Stimulated activated CD8-positive, alpha-beta memory T cell treated with anti-CD3 and anti-CD28 coated beads, Interleukin-7, amount 100 ng/mL, for 1 hour (primary cell): ENCODE results near the gene RIMBP3C.
"Not testable (repeated sequence)": the region's sequence is repeated elsewhere in the genome, so short reads cannot be mapped to it uniquely, and the experiment has no call there.

Experiments used
- DNase-seq, 2 donors: peaks; one replicate each; pipeline ENCODE4 v3.0.0-alpha.2; 2020; ENCODE audit warnings: low read depth in 2 of 2

The RIMBP3C gene

DNA sequence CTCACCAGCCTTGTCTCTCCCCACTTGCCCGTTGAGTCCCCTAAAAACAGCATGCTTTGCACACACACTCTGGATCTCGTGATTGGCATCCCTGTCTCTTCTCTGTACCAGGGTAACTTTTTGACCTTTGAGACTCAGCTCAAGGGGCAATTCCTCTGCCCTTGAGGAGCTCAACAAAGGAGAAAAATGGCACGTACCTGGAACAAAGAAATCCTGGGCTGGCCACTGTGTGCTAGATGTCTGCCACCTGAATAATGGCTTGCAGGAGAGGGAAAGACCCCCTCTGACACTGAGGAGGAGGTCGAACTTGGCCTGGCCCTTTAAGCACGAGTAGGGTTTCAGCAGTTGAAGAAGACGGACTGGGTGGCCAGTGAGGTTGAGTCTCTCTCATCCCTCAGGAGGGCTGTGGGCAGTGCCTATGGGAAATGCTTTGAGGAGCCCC, 22.1 kb upstream of the RIMBP3C start:
- no peak for DNase-seq

DNA sequence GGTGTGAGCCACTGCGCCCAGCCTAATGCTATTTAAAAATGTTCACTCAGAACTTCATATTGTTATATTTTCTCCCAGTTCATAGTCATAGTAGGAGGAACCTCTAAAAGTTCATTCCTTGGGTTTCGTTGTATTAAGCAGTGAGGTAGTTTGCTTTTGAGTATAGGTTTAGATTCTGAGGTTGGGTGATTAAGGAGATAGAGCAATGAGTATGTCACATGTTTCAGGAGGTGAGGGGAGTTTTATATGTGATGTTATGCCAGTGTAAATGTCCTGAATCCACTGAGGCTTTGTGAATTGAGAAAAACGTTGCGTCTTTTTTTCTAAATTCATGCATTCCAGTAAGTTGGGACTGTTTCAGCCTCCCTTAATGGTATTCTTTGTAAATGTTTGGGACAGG, 20.4 kb upstream of the RIMBP3C start:
- DNase-seq = no peak

DNA sequence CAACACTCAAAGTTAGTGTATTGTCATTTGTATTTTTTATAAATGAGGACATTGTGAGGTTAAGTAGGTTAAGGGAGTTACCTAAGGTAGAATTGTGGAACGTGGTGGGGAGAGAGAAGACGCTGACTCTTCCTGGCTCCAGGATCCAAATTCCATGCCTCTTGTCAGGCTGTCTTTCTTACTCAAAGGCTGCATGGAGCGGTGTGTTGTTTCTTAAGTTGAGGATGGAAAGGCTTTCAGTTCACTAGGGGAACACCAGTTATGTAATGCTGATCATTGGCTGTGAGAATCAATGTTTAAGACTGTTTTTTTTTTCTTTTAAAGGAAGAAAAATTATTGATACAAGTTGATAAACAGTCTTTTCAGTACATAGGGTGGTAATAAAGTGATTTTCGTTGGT, 19.1 kb upstream of the RIMBP3C start:
- no peak for DNase-seq

DNA sequence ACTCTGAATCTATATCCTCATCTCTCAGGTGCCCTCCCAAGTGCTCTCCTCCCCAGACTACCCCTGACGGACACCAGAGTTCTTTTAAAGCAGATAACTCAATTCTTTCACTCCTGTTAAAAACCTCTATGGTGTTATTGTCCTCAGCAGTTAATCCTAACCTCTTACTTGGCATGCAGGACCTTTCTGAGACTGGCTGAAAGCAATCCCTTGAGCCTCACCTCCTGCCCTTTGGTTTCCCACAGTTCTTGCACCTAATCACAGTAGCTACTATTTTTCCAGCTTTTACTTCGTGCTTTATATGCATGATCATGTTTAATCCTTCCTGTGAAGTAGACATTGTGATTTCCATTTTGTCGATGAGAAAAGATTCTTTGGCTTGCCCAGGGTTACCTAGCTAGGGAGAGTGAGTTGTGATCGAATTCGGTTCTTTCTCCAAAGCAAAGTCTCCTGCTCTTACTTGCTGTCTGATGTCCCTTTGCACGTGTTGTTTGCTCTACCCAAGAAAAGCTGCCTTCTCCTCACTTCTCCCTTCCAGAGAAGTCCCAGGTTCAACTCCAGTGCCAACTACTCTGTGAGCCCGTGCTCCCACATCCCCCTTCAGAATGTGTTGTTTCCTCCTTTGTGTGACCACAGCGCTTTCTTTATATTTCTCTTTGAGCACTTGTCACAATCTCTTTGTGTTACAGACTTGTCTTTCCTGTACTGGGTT, 18.4 kb upstream of the RIMBP3C start:
- no peak for DNase-seq

DNA sequence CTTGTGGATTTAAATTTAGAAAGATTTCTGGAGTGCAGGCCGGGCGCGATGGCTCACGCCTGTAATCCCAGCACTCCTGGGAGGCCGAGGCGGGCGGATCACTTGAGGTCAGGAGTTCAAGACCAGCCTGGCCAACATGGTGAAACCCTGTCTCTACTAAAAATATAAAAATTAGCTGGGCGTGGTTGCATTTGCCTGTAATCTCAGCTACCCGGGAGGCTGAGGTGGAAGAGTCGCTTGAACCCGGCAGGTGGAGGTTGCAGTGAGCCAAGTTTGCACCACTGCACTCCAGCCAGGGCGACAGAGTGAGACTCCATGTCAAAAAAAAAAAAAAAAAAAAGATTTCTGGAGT, 17.8 kb upstream of the RIMBP3C start:
- DNase-seq = not testable (repeated sequence)

DNA sequence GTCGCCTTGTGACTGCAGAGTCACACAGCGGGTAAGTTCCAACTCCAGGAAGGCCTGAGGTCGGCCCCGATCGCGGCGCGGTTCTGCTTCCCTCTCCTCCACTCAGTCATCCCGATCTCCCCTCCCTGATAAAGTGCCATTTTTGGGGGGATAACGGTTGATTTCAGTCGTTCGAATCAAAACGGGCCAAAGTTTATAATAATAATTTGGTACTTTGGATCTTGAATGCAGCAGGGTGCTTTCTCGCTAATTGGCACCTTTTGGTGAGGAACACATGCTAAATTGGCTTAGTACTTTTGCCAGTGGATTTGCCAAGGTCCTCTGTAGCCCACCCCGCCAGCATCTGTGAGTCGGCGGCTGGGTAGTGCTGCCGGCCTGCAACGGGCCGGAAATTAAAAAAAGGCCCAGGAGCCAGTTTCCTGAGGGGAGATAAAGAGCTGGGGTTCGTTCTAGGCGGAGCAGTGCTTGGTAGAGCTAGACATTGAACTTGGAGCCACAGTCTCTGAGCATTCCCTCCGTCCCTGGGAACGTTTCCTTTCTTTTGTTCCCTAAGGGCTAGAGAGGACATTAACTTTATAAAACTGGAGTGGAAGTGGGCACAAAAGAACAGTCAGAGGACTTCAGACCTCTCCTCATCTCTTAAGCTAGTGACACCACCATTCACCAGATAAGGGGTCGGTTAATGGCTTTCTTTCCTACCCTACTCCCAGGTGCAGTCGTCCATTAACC, 17.2 kb upstream of the RIMBP3C start:
- no peak for DNase-seq

DNA sequence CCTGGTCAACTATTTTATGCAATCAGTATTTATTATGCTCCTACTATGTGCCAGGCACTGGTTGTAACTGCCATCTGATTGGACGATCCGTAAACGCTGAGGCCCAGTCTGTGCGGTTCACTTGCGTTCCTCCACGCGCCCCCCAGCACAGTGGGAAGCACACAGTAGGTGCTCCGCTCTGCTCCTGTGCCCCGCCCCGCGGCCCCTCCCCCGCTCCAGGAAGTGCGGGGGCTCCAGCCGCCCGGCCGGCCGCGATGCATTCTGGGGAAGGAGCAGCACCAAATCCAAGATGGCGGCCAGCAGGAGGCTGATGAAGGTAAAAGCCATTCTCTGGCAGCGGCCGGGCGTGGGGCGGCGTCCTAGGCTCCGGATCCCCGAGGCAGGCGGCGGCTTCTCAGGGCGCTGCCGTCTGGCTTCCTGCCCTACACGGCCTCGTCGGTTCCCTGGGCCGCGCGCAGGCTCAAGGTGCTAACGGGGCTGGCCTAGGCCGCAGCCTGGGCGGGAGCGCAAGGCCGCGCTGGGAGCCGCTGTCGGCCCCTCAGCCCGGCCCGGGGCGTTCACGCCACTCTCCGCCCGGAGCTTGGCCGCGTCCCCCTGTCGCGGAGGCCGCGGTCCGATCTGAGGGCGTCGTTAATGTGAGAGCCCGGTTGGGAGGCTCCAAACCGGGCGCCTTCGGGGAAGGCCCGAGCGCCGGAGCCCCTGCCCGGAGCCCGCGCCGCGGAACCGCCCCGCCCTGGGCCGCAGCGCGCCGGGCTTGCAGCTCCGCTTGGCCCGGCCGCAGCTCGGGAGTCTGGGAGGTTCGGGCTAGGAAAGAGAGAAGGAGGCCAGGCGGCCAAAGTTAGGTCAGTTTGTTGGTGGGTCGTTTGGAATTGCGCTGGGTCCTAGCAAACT, 16.4 kb upstream of the RIMBP3C start, which contains the start of gene UBE2L3:
Gene UBE2L3, plus strand, starts transcription at position 259 of the 891 bp plus-strand sequence. Its CDS starts 31 bp downstream, at position 290.
- peak; percentile 55 to 71 for DNase-seq

DNA sequence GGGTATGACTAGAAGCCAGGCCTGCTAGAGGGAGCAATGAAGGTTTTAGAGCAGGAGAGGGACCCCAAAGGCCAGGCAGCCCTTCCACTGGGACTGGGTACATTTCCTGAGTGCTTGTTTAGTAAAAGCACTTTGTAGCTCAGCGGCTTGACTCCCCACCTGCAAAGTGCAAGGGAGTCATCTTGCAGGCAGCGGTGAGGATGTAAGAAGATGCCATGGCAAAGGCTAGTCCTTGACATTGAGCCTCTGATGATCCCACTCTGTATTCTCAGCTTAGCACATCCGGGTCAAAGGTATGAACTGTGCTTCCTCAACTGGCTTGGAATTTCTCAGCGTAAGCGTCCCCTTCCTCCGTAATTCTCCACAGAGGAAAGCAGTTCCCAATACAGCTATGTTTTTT, 13.2 kb upstream of the RIMBP3C start:
- no peak for DNase-seq

DNA sequence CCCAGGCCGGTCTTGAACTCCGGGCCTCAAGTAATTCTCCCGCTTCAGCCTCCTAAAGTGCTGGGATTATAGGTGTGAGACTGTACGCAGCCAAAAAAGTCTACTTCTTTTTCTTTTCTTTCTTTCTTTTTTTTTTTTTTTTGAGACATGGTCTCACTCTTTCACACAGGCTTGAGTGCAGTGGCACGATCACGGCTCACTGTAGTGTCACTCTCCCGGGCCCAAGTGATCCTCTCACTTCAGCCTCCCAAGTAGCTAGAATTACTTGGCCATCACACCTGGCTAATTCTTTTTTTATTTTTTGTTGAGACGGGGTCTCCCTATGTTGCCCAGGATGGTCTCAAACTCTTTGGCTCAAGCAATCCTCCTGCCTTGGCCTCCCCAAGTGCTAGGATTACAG, 12.7 kb upstream of the RIMBP3C start:
- no peak for DNase-seq

DNA sequence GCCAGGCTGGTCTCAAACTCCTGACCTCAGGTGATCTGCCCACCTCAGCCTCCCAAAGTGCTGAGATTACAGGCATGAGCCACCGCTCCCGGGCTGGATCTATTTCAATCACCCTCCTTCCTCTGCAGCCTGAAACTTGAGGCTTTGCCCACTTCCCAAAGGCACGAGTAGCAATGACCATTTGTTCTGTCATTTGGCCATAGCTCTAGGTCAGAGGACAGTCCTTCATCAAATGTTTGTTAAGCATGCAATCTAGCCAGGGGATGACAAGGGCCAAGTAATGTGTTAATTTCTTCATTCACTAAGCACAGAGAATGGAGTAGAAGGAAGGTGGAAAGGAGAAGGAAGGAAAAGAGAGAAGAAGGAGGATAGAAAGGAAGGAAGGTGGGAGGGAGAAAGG, 9.4 kb upstream of the RIMBP3C start:
- DNase-seq = not testable (repeated sequence)

DNA sequence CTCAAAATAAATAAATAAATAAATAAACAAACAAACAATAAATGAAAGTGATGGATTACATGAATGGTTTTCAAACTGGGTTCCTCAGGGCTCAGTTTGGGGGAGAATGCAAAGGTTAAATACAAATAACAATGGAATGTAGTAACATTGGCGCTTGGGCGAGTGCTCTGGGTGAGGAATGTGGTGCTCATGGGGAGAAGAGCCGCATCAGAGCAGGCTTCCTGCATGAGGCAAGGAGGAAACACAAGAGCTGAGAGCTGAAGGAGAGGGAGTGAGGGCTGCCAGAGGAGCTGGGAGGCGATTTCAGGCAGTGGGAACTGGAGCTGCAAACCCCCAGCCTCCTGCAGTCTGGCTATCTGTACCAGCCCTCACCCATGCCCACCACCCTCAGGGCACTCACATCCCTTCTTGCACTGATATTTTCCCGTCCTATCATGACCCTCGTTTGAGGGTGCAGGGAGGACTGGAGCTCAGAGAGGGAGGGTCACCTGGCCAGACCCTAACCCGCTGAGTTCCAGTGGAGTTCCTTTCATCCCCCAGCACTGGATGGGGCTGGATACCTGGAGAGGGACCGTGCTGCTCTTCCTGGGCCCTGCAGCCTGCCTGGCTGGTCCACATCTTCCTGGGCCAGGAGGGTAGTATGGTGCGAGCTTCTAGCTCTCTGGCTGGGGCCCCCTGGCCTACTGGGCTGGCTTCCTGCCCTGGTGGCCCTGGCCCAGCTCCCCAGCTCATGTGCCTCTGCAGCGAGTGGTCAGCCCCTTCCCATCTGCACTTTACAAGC, 8.3 kb upstream of the RIMBP3C start:
- not testable (repeated sequence) for DNase-seq

DNA sequence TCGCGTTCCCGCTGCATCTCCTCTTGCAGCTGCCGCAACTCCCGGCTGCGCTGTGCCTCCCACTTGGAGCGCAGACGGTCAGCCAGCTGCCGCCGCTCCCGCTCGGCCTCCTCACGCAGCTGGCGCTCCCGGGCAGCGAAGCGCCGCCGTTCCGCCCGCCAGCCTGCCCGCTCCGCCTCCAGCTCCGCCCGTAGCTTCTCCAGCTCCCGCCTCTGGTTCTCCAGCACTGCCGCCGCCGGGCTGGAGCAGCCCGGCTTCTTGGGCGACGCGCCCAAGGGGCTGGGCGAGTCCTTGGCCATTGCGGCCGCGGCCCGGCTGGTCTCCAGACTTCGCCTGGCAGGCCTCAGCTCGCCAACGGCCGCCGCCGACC, 598 bp downstream of the RIMBP3C start:
- DNase-seq = not testable (repeated sequence)

DNA sequence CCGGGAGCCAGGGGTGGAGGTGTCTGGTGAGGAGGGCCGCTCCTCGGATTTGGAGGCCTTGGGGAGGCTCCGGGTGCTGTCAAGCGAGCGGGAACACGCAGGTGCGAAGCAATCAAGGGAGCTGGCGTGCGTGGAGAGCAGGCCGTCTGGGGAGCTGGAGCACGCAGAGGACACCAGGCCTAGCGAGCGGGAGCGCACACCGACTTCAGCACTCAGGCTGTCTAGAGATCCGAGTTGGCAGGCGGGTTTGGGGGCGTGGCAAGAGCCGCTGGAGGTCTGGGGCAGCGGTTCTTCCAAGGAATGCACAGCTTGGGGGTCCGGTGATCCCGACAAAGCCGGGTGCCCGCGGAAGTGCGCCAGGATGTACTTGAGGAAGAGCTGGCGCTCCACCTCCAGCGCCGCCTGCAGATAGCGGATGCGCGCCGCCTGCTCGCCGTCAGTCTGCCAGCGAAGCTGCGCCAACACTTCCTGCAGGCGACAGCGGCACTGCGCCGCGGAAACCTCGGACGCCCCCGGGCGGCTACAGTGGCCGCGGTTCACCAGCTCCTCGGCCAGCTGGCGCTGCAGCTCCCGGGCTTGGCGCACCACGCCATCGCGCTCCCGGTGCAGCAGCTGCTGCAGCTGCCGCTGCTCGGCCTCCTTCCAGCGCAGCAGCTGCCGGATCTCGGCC, 1.1 kb downstream of the RIMBP3C start:
- DNase-seq = not testable (repeated sequence)

DNA sequence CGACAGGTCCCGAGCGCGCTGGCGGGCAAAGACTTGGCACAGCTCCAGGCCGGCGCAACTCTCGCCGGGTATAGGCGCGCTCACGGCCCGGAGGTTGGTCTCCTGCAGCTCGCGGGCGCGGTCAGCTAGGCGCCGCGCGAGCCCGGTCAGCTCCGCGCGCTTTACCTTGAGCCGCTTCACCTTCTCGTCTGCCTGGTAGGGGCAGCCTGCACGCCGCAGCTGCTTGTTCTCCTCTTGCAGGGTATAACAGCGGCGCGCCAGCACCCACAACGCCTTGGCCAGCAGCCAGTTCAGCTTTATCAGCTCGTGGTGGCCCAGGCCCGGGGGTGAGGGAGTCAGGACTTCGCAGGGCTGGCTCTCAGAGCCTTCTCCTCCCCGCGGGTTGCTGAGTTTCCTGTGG, 1.7 kb downstream of the RIMBP3C start:
- DNase-seq = not testable (repeated sequence)

DNA sequence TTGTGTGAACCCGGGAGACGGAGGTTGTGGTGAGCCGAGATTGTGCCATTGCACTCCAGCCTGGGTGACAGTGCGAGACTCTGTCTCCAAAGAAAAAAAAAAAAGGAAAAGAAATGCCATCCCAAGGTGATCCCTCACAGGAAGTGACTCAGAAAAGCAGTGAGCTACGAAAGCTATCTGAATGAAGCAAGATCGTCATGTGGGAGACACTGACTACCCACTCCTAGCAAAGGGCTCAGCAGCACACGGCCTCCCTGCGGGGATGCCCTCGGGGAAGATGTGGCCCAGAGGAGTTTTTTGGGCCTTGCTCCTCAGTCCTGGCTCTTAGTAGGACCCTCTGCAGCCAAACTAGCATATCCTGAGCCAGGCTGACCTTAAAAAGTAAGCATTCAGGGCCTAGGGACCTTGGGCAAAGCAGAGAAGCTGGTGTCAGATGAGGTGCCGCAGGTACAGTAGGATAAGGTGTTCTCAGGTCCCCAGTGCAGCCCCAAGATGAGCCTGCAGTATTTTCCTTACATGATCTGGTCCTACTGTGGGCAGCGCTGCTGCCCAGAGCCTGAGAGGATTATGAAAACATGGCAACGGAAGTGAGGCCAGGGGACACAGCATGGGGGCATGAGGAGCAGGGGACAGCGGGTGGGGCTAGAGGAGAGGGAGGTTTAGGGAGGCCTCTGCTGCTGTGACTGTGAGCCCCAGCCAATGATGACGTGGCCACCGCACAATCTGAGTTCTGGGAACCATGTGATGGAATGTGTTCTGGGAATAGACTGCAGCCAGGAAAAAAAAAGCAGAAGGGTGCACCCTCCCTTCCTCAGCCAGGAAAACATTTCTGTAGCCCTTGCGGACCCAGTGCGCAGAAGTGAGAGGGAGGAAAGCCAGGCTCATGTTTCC, 6.6 kb downstream of the RIMBP3C start:
- not testable (repeated sequence) for DNase-seq

DNA sequence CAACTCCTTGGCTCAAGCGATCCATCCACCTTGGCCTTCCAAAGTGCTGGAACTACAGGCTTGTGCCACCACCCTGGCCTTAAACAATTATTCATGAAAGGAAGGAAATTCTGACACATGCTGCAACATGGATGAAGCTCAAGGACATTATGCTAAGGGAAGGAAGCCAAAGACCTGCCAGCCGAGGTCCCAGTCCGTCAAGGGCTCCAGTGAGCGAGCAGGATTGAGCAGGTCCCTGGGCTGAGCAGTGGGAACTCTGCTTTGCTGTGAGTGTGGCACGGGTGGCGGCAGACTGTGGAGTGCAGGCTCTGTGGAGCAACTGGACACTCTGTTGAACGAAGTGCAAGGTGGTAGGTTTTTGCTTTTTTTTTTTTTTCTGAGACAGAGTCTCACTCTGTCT, 11.4 kb downstream of the RIMBP3C start:
- DNase-seq = not testable (repeated sequence)

DNA sequence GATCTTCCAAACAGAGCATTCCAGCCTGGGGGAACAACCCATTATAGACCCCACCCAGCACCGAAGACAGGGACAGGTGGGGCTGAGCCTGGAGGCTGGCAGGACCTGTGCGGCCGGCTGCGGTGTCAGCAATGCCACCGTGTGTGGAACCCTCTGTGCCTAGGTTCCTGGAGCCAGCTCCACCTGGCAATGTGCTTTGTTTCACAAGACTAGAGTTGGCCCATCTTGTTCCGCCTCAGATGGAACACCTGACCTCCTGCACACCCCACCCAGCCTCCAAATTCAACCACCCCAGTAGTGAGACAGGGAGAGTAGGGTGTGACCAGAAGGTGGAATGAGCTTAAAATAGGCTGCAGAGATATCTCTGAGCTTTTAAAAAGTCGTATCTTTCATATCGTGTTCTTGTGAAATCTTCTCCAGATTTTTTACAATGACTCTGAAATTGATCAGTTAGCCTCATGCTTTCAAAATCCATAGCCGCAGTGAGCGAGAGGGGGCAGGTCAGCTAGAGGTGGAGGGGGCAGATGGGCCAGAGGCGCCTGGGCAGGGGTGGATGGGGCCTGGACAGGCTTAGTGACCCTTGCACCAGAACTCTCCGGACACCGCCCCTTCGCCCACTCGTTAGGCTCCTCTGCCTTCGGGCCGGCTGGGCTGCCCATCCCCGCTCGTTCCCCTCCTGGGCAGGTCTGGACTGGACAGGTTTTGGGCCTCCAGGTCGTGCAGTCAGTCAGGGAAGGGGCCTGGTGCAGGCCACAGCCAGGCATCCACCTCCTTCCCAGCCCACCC, 18.2 kb downstream of the RIMBP3C start:
- not testable (repeated sequence) for DNase-seq

DNA sequence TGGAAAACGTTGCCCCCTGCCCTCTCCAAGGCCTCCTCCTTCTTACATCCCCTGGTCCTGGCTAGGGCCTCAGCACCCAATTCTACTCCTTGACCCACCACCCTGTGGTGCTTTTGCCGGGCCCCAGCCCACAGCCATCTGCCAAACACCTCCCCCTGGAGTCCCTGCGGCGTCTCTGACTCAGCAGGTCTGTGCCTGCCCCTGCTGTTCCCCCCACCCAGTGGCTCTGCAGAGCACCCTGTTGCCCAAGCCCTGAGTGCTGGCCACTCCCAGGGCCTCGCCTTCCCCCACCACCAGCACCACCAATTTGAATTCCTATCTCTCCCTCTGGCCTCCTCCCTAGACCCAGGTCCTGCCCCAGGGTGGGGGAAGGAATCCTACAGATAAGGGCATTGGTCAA, 19.7 kb downstream of the RIMBP3C start:
- DNase-seq = not testable (repeated sequence)
